NCI-H82 (cell line): ENCODE measurements around the gene UGP2.
A peak's percentile ranks its signal among the peaks of the same experiment; 100 is the strongest.

ENCODE experiments used
- DNase-seq: peaks from one replicate; lab custom pipeline; 2025; lab: John Stamatoyannopoulos, UW

Gene UGP2

GRCh38 chr2:63865159-63865799 lies 23.6 kb downstream of the UGP2 start:
- no peak for DNase-seq

- no peak for DNase-seq
Measured at GRCh38 chr2:63866009-63866709, 24.5 kb downstream of the UGP2 start.

- no peak for DNase-seq
Measured at GRCh38 chr2:63870679-63871078, 29.0 kb downstream of the UGP2 start.

GRCh38 chr2:63871864-63872263 lies 30.2 kb downstream of the UGP2 start:
- DNase-seq, result no peak

GRCh38 chr2:63872571-63873328 lies 31.1 kb downstream of the UGP2 start:
- no peak for DNase-seq

GRCh38 chr2:63874204-63875130 lies 32.8 kb downstream of the UGP2 start:
- no peak for DNase-seq

GRCh38 chr2:63875131-63875527 lies 33.4 kb downstream of the UGP2 start:
- no peak for DNase-seq

- DNase-seq, result no peak
Measured at GRCh38 chr2:63875559-63876245, 34.0 kb downstream of the UGP2 start.

- DNase-seq, result no peak
Measured at GRCh38 chr2:63876311-63876710, 34.6 kb downstream of the UGP2 start.

- no peak for DNase-seq
Measured at GRCh38 chr2:63878486-63878885, 36.8 kb downstream of the UGP2 start.

GRCh38 chr2:63879876-63880433 lies 38.3 kb downstream of the UGP2 start:
- no peak for DNase-seq

GRCh38 chr2:63880625-63881024 lies 38.9 kb downstream of the UGP2 start:
- DNase-seq, result no peak

- DNase-seq, result no peak
Measured at GRCh38 chr2:63881205-63881604, 39.5 kb downstream of the UGP2 start.

GRCh38 chr2:63882395-63883105 lies 40.9 kb downstream of the UGP2 start:
- peak; percentile 48 for DNase-seq

- no peak for DNase-seq
Measured at GRCh38 chr2:63886445-63886844, 44.7 kb downstream of the UGP2 start.

- no peak for DNase-seq
Measured at GRCh38 chr2:63888053-63888452, 46.4 kb downstream of the UGP2 start.

- peak; percentile 75 for DNase-seq
Measured at GRCh38 chr2:63888490-63889402, 47.0 kb downstream of the UGP2 start.

- DNase-seq, result no peak
Measured at GRCh38 chr2:63890678-63891077, 49.0 kb downstream of the UGP2 start.

GRCh38 chr2:63891488-63892030 lies 49.9 kb downstream of the UGP2 start:
- DNase-seq, result no peak
